D341Med (cell line): ENCODE results near the gene MEG3.

Experiments used
- DNase-seq: peaks from one replicate; pipeline ENCODE4 v3.0.0; 2012; ENCODE audit warnings: low spot score

Gene MEG3

GRCh38 chr14:100832311-100832960 lies 6.5 kb downstream of the MEG3 start:
- no peak for DNase-seq

GRCh38 chr14:100834082-100834793 lies 8.3 kb downstream of the MEG3 start:
- DNase-seq, result no peak

GRCh38 chr14:100834794-100835547 lies 9.1 kb downstream of the MEG3 start:
- DNase-seq, result no peak

GRCh38 chr14:100835548-100836310 lies 9.8 kb downstream of the MEG3 start:
- DNase-seq, result no peak

GRCh38 chr14:100836311-100836805 lies 10.4 kb downstream of the MEG3 start:
- no peak for DNase-seq

- no peak for DNase-seq
Observed at GRCh38 chr14:100836941-100837804, 11.3 kb downstream of the MEG3 start.

- DNase-seq, result no peak
Observed at GRCh38 chr14:100837805-100838350, 12.0 kb downstream of the MEG3 start.

GRCh38 chr14:100838493-100839314 lies 12.8 kb downstream of the MEG3 start:
- DNase-seq, result no peak

GRCh38 chr14:100839315-100839585 lies 13.3 kb downstream of the MEG3 start:
- no peak for DNase-seq

GRCh38 chr14:100839681-100840111 lies 13.8 kb downstream of the MEG3 start:
- no peak for DNase-seq

GRCh38 chr14:100840286-100841065 lies 14.6 kb downstream of the MEG3 start:
- DNase-seq, result no peak

- DNase-seq, result no peak
Observed at GRCh38 chr14:100841066-100841760, 15.3 kb downstream of the MEG3 start.

- DNase-seq, result no peak
Observed at GRCh38 chr14:100841761-100842403, 16.0 kb downstream of the MEG3 start.

GRCh38 chr14:100842799-100843198 lies 16.9 kb downstream of the MEG3 start:
- DNase-seq, result no peak

- DNase-seq, result no peak
Observed at GRCh38 chr14:100844082-100844408, 18.1 kb downstream of the MEG3 start.

GRCh38 chr14:100844421-100844820 lies 18.5 kb downstream of the MEG3 start:
- DNase-seq, result no peak

GRCh38 chr14:100844846-100845245 lies 18.9 kb downstream of the MEG3 start:
- no peak for DNase-seq

GRCh38 chr14:100845341-100845740 lies 19.4 kb downstream of the MEG3 start:
- no peak for DNase-seq
